Neural cell (in vitro differentiated cells): ENCODE results near the gene SDK2. TPM values are rescaled to one million over a fixed set of nuclear protein-coding genes. Genes with fewer than 3 reads are reported as not detected.
A peak's percentile ranks its signal among the peaks of the same experiment; 100 is the strongest.

Source experiments
- H2AFZ ChIP-seq: fragments of 200-600, 300-800 bp; sonication (generic), shearing (Covaris generic); 2 replicates; pipeline ENCODE4 v1.6.0; 2014; ENCODE audit warnings: low read depth, mild to moderate bottlenecking, antibody characterized with exemption, low read length, moderate library complexity
- H3F3A ChIP-seq: fragments of 200-600 bp; shearing (Covaris generic); 2 replicates; pipeline ENCODE4 v1.6.1; 2016; ENCODE audit warnings: mild to moderate bottlenecking, moderate library complexity, mixed read lengths, antibody characterized with exemption, low read length; ENCODE audit not compliant: insufficient read depth, poor library complexity, severe bottlenecking
- H3K27ac ChIP-seq: fragments of 200-600, 300-800 bp; sonication (generic), shearing (Covaris generic); 2 replicates; pipeline ENCODE4 v1.5.1; 2014; ENCODE audit warnings: mild to moderate bottlenecking, low read length, moderate library complexity
- H3K27me3 ChIP-seq: fragments of 300-800, 200-600 bp; sonication (generic), shearing (Covaris generic); 2 replicates; pipeline ENCODE4 v1.6.0; 2014; ENCODE audit warnings: mild to moderate bottlenecking, low read depth, low read length, moderate library complexity; ENCODE audit not compliant: insufficient read depth
- H3K36me3 ChIP-seq: fragments of 300-800, 200-600 bp; sonication (generic), shearing (Covaris generic); 2 replicates; pipeline ENCODE4 v1.5.1; 2014; ENCODE audit warnings: mild to moderate bottlenecking, antibody characterized with exemption, low read length, moderate library complexity; ENCODE audit not compliant: insufficient read depth
- H3K4me2 ChIP-seq: fragments of 300-800, 200-600 bp; sonication (generic), shearing (Covaris generic); 2 replicates; pipeline ENCODE4 v1.6.0; 2014; ENCODE audit warnings: mild to moderate bottlenecking, low read length
- H3K4me3 ChIP-seq: fragments of 300-800, 200-600 bp; sonication (generic), shearing (Covaris generic); 2 replicates; pipeline ENCODE4 v1.5.1; 2014; ENCODE audit warnings: mild to moderate bottlenecking, low read length, moderate library complexity
- H3K79me2 ChIP-seq: fragments of 200-600 bp; shearing (Covaris generic); replicated peaks from 2 replicates; pipeline ENCODE4 v1.6.0; 2014; ENCODE audit warnings: mild to moderate bottlenecking, low read length, moderate library complexity; ENCODE audit not compliant: insufficient read depth
- H3K9ac ChIP-seq: fragments of 300-800, 200-600 bp; sonication (generic), shearing (Covaris generic); 2 replicates; pipeline ENCODE4 v1.6.1; 2016; ENCODE audit warnings: mild to moderate bottlenecking, low read length, mixed read lengths
- H3K9me2 ChIP-seq: fragments of 200-600 bp; shearing (Covaris generic); 2 replicates; pipeline ENCODE4 v1.6.1; 2016; ENCODE audit warnings: mild to moderate bottlenecking, low read length, mixed read lengths; ENCODE audit not compliant: insufficient read depth
- H3K9me3 ChIP-seq: fragments of 200-600, 300-800 bp; sonication (generic), shearing (Covaris generic); 2 replicates; pipeline ENCODE4 v1.6.1; 2016; ENCODE audit warnings: mild to moderate bottlenecking, mixed run types, low read length, moderate library complexity, mixed read lengths
- H4K20me1 ChIP-seq: fragments of 200-600 bp; shearing (Covaris generic); 2 replicates; pipeline ENCODE4 v1.6.1; 2016; ENCODE audit warnings: mild to moderate bottlenecking, mixed run types; ENCODE audit not compliant: insufficient read depth
- EP300 ChIP-seq: fragments of 450-650 bp; conservative IDR thresholded peaks from 2 replicates; pipeline ENCODE4 v1.6.1; 2014; ENCODE audit warnings: antibody characterized with exemption, mild to moderate bottlenecking, moderate library complexity; ENCODE audit not compliant: poor library complexity, severe bottlenecking
- EZH2 ChIP-seq: fragments of 200-600, 300-800 bp; shearing (Covaris generic), sonication (generic); IDR thresholded peaks from 2 replicates; pipeline ENCODE4 v1.6.1; 2014; ENCODE audit warnings: antibody characterized with exemption, low read length, borderline replicate concordance, mild to moderate bottlenecking; ENCODE audit not compliant: insufficient read depth, poor library complexity, severe bottlenecking
- MXI1 ChIP-seq: fragments of 450-650 bp; conservative IDR thresholded peaks from 2 replicates; pipeline ENCODE4 v1.6.1; 2014; ENCODE audit warnings: antibody characterized with exemption, mild to moderate bottlenecking; ENCODE audit not compliant: poor library complexity, severe bottlenecking
- POLR2AphosphoS5 ChIP-seq: IDR thresholded peaks from 2 replicates; pipeline ENCODE4 v1.6.1; 2012
- RAD21 ChIP-seq: fragments of 450-650 bp; conservative IDR thresholded peaks from 2 replicates; pipeline ENCODE4 v1.6.1; 2014; ENCODE audit warnings: antibody characterized with exemption, mild to moderate bottlenecking, moderate library complexity
- SMC3 ChIP-seq: fragments of 450-650 bp; conservative IDR thresholded peaks from 2 replicates; pipeline ENCODE4 v1.6.1; 2014; ENCODE audit warnings: antibody characterized with exemption, mild to moderate bottlenecking, moderate library complexity; ENCODE audit not compliant: poor library complexity
- TAF1 ChIP-seq: IDR thresholded peaks from 2 replicates; pipeline ENCODE4 v1.6.1; 2012; ENCODE audit warnings: low read depth
- polyA plus RNA-seq: library from polyadenylated mRNA; depleted of rRNA; stranded (reverse); fragments of >200 nt; gene quantifications from 2 replicates; pipeline ENCODE4 v1.2.3, GENCODE V29; 2014
- TF ChIP-seq, protein P1 (sequence below): IDR thresholded peaks from 2 replicates; pipeline ENCODE4 v1.6.1; 2012; ENCODE audit warnings: borderline replicate concordance
- TF ChIP-seq, protein P2 (sequence below): fragments of 450-650 bp; IDR thresholded peaks from 2 replicates; pipeline ENCODE4 v1.5.1; 2014; ENCODE audit warnings: antibody characterized with exemption, mild to moderate bottlenecking, moderate library complexity; ENCODE audit not compliant: poor library complexity, severe bottlenecking

The SDK2 gene
- polyA plus RNA-seq, 1 donor from 2014 or later, result 0.73 TPM

DNA sequence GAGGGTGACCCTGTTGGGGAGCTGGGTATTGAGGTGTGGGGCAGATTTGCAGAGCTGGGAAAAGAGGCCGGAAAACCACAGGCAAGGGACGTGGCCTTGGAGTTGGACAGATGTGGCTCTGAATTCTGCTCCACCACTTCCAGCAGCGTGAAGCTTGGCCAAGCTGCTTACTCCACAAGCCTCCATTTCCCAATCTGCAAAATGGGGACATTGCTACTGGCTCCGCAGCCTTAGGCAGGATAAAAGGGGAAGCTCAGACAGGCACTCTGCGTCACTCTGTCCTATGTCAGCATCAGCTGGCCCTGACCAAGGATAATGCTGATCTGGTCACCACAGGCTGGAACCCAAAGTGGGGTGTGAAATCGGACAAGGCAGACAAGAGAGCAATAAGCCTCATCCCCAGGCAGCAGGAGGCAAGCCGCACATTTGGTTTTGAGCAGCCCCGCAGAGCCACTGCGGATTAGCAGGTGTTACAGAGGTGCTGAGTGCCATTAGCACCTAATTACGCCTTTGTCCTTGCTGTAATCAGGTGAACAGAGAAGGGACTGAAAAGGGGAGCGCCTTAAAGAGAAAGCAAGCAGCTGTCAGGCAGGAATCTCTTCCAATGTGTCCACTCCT is 54.8 kb downstream of the SDK2 start:
- peak overlapping the region; percentile 6 for H3K27ac ChIP-seq
- H2AFZ ChIP-seq, result no peak overlapping the region
- H4K20me1 ChIP-seq, result no peaks in the 10 kb centered on the region
- H3K4me3 ChIP-seq, result no peak overlapping the region
- H3F3A ChIP-seq, result no peaks in the 10 kb centered on the region
- TF ChIP-seq, protein P1, sequence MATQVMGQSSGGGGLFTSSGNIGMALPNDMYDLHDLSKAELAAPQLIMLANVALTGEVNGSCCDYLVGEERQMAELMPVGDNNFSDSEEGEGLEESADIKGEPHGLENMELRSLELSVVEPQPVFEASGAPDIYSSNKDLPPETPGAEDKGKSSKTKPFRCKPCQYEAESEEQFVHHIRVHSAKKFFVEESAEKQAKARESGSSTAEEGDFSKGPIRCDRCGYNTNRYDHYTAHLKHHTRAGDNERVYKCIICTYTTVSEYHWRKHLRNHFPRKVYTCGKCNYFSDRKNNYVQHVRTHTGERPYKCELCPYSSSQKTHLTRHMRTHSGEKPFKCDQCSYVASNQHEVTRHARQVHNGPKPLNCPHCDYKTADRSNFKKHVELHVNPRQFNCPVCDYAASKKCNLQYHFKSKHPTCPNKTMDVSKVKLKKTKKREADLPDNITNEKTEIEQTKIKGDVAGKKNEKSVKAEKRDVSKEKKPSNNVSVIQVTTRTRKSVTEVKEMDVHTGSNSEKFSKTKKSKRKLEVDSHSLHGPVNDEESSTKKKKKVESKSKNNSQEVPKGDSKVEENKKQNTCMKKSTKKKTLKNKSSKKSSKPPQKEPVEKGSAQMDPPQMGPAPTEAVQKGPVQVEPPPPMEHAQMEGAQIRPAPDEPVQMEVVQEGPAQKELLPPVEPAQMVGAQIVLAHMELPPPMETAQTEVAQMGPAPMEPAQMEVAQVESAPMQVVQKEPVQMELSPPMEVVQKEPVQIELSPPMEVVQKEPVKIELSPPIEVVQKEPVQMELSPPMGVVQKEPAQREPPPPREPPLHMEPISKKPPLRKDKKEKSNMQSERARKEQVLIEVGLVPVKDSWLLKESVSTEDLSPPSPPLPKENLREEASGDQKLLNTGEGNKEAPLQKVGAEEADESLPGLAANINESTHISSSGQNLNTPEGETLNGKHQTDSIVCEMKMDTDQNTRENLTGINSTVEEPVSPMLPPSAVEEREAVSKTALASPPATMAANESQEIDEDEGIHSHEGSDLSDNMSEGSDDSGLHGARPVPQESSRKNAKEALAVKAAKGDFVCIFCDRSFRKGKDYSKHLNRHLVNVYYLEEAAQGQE, result no peak
- TF ChIP-seq MXI1, result no peak
- no peak for TF ChIP-seq RAD21
- TF ChIP-seq POLR2AphosphoS5, result no peak
- no peak for TF ChIP-seq EP300
- H3K27me3 ChIP-seq, result no peaks in the 10 kb centered on the region
- H3K9me2 ChIP-seq, result no peaks in the 10 kb centered on the region
- no peaks in the 10 kb centered on the region for H3K79me2 ChIP-seq
- no peak overlapping the region for H3K4me2 ChIP-seq
- H3K36me3 ChIP-seq, result no peaks in the 10 kb centered on the region
- no peaks in the 10 kb centered on the region for H3K9me3 ChIP-seq
- no peak overlapping the region for H3K9ac ChIP-seq

DNA sequence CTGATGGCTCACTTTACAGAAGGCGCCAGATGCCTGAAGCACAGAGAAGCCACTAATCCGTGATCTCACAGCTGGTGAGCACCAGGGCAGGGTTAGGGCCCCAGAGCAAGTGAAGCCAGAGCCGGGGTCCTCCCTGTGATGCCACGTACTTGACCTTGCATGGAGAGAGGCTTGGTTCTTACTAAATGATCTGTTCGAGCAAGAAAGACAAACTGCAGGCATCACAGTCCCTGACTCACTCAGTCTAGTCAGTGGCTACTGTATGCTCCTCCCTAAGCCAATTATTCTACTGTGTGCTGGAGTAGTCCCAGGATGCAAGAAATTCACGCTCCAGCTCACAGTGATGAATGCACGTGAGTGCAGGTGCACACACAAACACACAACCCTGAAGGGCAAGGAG is 55.4 kb downstream of the SDK2 start:
- Histone ChIP-seq H3K79me2 (no peaks in the 10 kb centered on the region), H4K20me1 (no peaks in the 10 kb centered on the region), H3K9me3 (no peaks in the 10 kb centered on the region), H2AFZ (no peak overlapping the region), H3K27me3 (no peaks in the 10 kb centered on the region), H3K36me3 (no peaks in the 10 kb centered on the region), H3K27ac (no peak overlapping the region), H3F3A (no peaks in the 10 kb centered on the region), H3K4me2 (no peak overlapping the region), H3K9ac (no peak overlapping the region), H3K4me3 (no peak overlapping the region), H3K9me2 (no peaks in the 10 kb centered on the region)
- TF ChIP-seq EZH2 (no peak), EP300 (no peak), TAF1 (no peak), POLR2AphosphoS5 (no peak), SMC3 (no peak), MXI1 (no peak), RAD21 (no peak)
- TF ChIP-seq, protein P2, sequence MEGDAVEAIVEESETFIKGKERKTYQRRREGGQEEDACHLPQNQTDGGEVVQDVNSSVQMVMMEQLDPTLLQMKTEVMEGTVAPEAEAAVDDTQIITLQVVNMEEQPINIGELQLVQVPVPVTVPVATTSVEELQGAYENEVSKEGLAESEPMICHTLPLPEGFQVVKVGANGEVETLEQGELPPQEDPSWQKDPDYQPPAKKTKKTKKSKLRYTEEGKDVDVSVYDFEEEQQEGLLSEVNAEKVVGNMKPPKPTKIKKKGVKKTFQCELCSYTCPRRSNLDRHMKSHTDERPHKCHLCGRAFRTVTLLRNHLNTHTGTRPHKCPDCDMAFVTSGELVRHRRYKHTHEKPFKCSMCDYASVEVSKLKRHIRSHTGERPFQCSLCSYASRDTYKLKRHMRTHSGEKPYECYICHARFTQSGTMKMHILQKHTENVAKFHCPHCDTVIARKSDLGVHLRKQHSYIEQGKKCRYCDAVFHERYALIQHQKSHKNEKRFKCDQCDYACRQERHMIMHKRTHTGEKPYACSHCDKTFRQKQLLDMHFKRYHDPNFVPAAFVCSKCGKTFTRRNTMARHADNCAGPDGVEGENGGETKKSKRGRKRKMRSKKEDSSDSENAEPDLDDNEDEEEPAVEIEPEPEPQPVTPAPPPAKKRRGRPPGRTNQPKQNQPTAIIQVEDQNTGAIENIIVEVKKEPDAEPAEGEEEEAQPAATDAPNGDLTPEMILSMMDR, result no peak
- TF ChIP-seq, protein P1, result no peak
